ENCODE measurements around the gene SLC25A33.
"Not testable (repeated sequence)": the region's sequence is repeated elsewhere in the genome, so short reads cannot be mapped to it uniquely, and the experiment has no call there.

Gene SLC25A33

GRCh38 chr1:9625030-9625429 is 85.8 kb downstream of the SLC25A33 start:
- not testable (repeated sequence) for DNase-seq (ENCODE audit: low read depth)

GRCh38 chr1:9626201-9626608 is 86.9 kb downstream of the SLC25A33 start:
- DNase-seq (ENCODE audit: low read depth), result no peak

DNA sequence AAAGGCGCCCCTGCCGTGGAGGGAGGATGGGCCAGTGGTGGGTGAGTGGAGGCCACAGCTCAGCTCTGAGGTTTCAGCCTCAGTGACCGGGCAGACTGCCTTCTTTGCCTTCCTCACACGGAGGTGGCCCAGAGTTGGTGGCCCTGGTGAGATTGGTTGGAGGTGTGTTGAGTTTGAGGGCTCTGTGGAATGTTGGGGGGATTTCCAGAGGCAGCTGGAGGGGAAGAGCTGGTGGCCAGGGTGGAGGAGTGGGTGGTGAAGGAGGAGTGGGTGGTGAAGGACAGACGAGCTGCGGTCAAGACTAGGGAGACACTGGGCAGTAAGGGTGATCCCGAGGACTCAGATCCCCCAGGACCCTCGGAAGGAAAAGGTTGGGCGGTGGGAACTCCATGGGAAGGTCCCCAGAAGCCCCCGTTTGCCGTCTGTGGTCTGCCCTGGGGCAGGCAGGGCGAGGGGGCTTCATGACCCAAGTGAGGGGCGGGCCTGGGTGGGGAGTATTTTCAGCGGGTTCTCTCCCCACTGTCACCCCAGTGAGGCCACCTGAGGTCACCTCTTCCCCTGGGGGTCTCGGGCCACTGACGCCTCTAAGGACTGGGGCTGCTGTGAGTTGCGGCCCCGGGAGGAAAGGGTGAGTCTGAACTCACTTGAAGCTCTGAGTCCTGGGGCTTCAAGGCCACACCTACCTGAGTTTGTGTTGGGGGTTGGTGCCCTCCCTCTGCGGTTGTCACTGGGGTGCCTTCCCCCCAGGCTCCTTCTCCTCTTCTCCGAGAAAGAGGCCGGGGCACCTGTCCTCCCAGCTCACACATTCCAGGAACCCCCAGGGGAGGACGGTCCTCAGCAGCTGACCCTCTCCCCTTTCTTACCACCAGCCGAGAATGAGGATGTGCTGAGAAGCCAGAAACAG is 89.5 kb downstream of the SLC25A33 start:
- peak; percentile 48 for DNase-seq (ENCODE audit: low read depth)

- DNase-seq (ENCODE audit: low read depth), result peak; percentile 55
Observed at GRCh38 chr1:9629445-9630201, 90.4 kb downstream of the SLC25A33 start.

GRCh38 chr1:9630331-9631111 is 91.3 kb downstream of the SLC25A33 start:
- DNase-seq (ENCODE audit: low read depth), result no peak

GRCh38 chr1:9631613-9632012 is 92.3 kb downstream of the SLC25A33 start:
- no peak for DNase-seq (ENCODE audit: low read depth)

GRCh38 chr1:9633493-9633892 is 94.2 kb downstream of the SLC25A33 start:
- DNase-seq (ENCODE audit: low read depth), result no peak

DNA sequence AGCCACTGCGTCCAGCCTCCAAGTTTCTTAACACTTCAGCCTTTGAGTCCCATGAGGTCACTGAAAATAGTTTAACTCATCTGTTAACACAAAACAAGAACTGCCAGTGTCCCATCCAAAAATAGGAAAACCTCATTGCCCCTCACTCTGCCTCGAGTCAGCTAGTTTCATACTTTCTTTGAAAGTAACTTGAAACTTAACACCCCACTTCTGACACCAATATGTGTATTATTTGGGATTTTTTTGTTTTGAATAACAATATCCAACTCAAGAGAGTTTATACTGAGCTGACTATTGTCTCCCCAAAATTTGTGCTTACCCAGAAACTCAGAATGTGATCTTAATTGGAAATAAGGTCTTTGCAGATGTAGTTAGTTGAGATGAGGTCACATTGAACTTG is 95.3 kb downstream of the SLC25A33 start:
- no peak for DNase-seq (ENCODE audit: low read depth)
